ENCODE results near the gene RNF121.

GRCh38 chr11:72000202-72000867, 71.5 kb downstream of the RNF121 start:
- no peak for TF ChIP-seq FOS (IDR thresholded peaks at IDR 0.05; ENCODE audit: low read depth, low read length)
- TF ChIP-seq CTCF (conservative IDR thresholded peaks at IDR 0.05; ENCODE audit: low read depth, low read length) = no peak
- no peak for TF ChIP-seq POLR2A (IDR thresholded peaks at IDR 0.05; ENCODE audit: low read depth, low read length)
- no peak for TF ChIP-seq RFX5 (IDR thresholded peaks at IDR 0.05; ENCODE audit: low read depth, low read length)
- no peak for TF ChIP-seq CEBPB (IDR thresholded peaks at IDR 0.05; ENCODE audit: low read depth, low read length)
- no peak for TF ChIP-seq MXI1 (IDR thresholded peaks at IDR 0.05; ENCODE audit: borderline replicate concordance, low read depth, low read length)
- no peak for TF ChIP-seq SMC3 (IDR thresholded peaks at IDR 0.05; ENCODE audit: low read depth, low read length)
- no peak for TF ChIP-seq MAZ (IDR thresholded peaks at IDR 0.05; ENCODE audit: borderline replicate concordance, low read depth, low read length)
- no peak for TF ChIP-seq NFE2L2 (IDR thresholded peaks at IDR 0.05; ENCODE audit: low read depth, low read length)
- TF ChIP-seq RCOR1 (IDR thresholded peaks at IDR 0.05; ENCODE audit: insufficient replicate concordance, low read length) = no peak
- no peak for TF ChIP-seq RAD21 (IDR thresholded peaks at IDR 0.05; ENCODE audit: low read length)
- TF ChIP-seq, protein P1, sequence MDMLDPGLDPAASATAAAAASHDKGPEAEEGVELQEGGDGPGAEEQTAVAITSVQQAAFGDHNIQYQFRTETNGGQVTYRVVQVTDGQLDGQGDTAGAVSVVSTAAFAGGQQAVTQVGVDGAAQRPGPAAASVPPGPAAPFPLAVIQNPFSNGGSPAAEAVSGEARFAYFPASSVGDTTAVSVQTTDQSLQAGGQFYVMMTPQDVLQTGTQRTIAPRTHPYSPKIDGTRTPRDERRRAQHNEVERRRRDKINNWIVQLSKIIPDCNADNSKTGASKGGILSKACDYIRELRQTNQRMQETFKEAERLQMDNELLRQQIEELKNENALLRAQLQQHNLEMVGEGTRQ (IDR thresholded peaks at IDR 0.05; ENCODE audit: low read depth, low read length) = no peak
